ENCODE data around the gene LLGL1. TPM values are rescaled to one million over a fixed set of nuclear protein-coding genes. Genes with fewer than 3 reads are reported as not detected.
"Not testable (repeated sequence)": the region's sequence is repeated elsewhere in the genome, so short reads cannot be mapped to it uniquely, and the experiment has no call there.

LLGL1 gene
- total RNA-seq, 6 experiments from 2014 or later = 38.0 to 50.8 (median 41.0) TPM

- Mint-ChIP-seq H3K27ac (no peak overlapping the region; the same call in 1 of the 2 replicates), H3K27me3 (ENCODE audit: insufficient read depth) (peaks cover 2% of the 10 kb centered on the region; the same call in 1 of the 2 replicates), H3K4me1 (ENCODE audit: low read depth) (peaks cover 7% of the 10 kb centered on the region; the same call in 1 of the 2 replicates), H3K4me3 (no peak overlapping the region), H3K36me3 (ENCODE audit: low read depth) (no peaks in the 10 kb centered on the region; the same call in 1 of the 2 replicates), H3K9me3 (no peaks in the 10 kb centered on the region)
- DNase-seq = no peak
- no peak for TF ChIP-seq CTCF (IDR thresholded peaks at IDR 0.05)
These were observed 22.1 kb upstream of the LLGL1 start for GRCh38 chr17:18203308-18203707.

DNA sequence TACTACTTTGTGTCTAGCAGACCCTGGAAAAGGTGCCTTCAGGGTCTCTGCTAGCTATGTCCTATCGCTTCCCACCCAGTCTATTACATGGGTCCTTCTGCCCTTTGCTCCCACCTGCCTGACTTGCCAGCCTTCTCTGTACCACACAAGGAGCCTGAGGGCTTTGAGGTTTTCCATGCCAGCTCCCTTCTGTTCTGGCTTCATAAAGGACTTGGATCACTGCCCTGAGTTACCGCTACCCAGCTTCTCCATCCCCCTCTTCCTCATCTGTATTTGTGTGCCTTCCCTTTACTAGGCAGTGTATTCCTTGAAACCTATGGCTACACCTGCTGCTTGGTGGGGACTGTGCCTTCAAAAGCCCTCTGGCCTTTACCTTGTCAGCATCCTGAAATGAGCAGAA, 19.6 kb upstream of the LLGL1 start:
- Mint-ChIP-seq H3K36me3 (ENCODE audit: low read depth) (peaks cover 8% of the 10 kb centered on the region), H3K27ac (no peak overlapping the region), H3K27me3 (ENCODE audit: insufficient read depth) (peaks cover 2% of the 10 kb centered on the region; the same call in 1 of the 2 replicates), H3K9me3 (no peaks in the 10 kb centered on the region), H3K4me3 (no peak overlapping the region), H3K4me1 (ENCODE audit: low read depth) (peaks cover 5% of the 10 kb centered on the region; the same call in 1 of the 2 replicates)
- no peak for TF ChIP-seq CTCF (IDR thresholded peaks at IDR 0.05)
- no peak for DNase-seq

DNA sequence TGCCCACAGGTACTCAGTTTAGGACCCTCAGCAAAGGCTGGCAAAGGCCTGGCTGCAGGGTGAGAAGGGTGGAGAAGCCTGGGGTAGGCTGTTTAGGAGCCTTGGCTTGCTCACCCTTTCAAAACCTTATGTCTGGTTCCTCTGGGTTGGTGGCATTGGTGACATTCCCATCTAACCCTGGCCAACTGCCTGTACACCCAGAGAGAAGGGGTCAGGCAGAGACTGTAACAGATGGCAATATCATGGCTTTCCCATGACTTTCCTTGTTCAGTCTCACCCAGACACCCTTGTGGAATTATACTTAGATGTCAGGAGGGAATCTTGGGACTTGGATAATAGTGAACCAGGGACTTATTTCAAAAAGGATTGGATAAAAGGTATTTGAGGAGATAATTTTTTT, 18.5 kb upstream of the LLGL1 start:
- TF ChIP-seq CTCF (IDR thresholded peaks at IDR 0.05) = no peak
- Mint-ChIP-seq H3K27me3 (ENCODE audit: insufficient read depth) (peaks cover 4% of the 10 kb centered on the region), H3K4me1 (ENCODE audit: low read depth) (peaks cover 5% of the 10 kb centered on the region; the same call in 1 of the 2 replicates), H3K36me3 (ENCODE audit: low read depth) (peaks cover 8% of the 10 kb centered on the region), H3K9me3 (no peaks in the 10 kb centered on the region), H3K4me3 (no peak overlapping the region), H3K27ac (no peak overlapping the region; the same call in 1 of the 2 replicates)
- DNase-seq = no peak

DNA sequence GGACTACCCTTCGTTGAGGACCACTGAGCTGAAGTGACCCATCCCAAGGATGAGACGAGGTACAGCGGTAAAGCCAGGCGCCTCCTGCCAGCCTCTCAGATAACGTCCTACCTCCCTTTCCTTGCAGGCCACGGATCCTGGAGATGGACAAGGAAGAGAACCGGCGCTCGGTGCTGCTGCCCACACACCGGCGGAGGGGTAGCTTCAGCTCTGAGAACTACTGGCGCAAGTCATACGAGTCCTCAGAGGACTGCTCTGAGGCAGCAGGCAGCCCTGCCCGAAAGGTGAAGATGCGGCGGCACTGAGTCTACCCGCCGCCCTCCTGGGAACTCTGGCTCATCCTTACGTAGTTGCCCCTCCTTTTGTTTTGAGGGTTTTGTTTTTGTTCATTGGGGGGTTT, 17.3 kb upstream of the LLGL1 start:
- H3K9me3 Mint-ChIP-seq = no peaks in the 10 kb centered on the region
- H3K36me3 Mint-ChIP-seq (ENCODE audit: low read depth) = peaks cover 8% of the 10 kb centered on the region
- H3K27me3 Mint-ChIP-seq (ENCODE audit: insufficient read depth) = peaks cover 4% of the 10 kb centered on the region
- no peak for DNase-seq
- H3K4me3 Mint-ChIP-seq = no peak overlapping the region
- peaks cover 5% of the 10 kb centered on the region; the same call in 1 of the 2 replicates for H3K4me1 Mint-ChIP-seq (ENCODE audit: low read depth)
- no peak for TF ChIP-seq CTCF (IDR thresholded peaks at IDR 0.05)
- no peak overlapping the region for H3K27ac Mint-ChIP-seq

DNA sequence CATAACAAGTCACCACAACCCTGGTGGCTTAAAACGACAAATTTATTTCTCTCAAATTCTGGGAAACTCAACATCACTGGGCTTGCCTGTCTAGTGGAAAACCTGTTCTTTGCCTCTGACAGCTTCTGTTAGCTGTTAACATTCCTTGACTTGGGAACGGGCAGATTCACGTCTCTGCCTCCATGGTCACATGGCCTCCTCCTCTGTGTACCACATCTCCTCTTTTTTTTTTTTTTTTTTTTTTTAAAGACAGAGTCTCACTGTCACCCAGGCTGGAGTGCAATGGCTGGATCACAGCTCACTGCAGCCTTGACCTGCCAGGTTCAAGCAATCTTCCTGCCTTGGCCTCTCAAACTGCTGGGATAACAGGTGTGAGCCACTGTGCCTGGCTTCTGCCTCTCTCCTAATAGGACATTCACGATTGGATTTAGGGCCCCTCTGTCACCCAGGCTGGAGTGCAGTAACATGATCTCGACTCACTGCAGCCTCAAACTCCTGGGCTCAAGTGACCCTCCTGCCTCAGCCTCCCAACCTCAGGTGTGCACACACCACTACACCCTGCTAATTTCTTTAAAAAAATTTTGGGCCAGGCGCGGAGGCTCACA, 11.7 kb upstream of the LLGL1 start:
- Mint-ChIP-seq H3K4me1 (ENCODE audit: low read depth) (peaks cover 4% of the 10 kb centered on the region), H3K36me3 (ENCODE audit: low read depth) (peaks cover 4% of the 10 kb centered on the region; the same call in 1 of the 2 replicates), H3K4me3 (no peak overlapping the region), H3K27ac (no peak overlapping the region), H3K27me3 (ENCODE audit: insufficient read depth) (peaks cover 2% of the 10 kb centered on the region), H3K9me3 (no peaks in the 10 kb centered on the region)
- no peak for DNase-seq
- TF ChIP-seq CTCF (IDR thresholded peaks at IDR 0.05) = no peak

DNA sequence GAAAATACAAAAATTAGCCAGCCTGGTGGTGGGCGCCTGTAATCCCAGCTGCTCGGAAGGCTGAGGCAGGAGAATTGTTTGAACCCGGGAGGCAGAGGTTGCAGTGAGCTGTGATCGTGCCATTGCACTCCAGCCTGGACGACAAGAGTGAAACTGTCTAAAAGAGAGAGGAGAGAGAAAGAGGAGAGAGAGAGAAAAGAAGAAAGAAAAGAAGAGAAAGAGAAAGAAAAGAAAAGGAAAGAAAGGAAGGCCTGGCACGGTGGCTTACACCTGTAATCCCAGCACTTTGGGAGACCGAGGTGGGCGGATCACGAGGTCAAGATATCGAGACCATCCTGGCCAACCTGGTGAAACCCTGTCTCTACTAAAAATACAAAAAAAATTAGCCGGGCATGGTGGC, 8.5 kb upstream of the LLGL1 start:
- DNase-seq; H3K36me3 Mint-ChIP-seq (ENCODE audit: low read depth); H3K27ac Mint-ChIP-seq; H3K9me3 Mint-ChIP-seq; H3K27me3 Mint-ChIP-seq (ENCODE audit: insufficient read depth); H3K4me3 Mint-ChIP-seq: not testable (repeated sequence)
- peaks cover 26% of the 10 kb centered on the region for H3K4me1 Mint-ChIP-seq (ENCODE audit: low read depth)

All from HFFc6 (cell line).